Neural cell (in vitro differentiated cells): ENCODE measurements around the gene GPR62. TPM values are rescaled to one million over a fixed set of nuclear protein-coding genes. Genes with fewer than 3 reads are reported as not detected.

Experiments used
- H2AFZ ChIP-seq: fragments of 200-600, 300-800 bp; sonication (generic), shearing (Covaris generic); 2 replicates; pipeline ENCODE4 v1.6.0; 2014; ENCODE audit warnings: low read depth, mild to moderate bottlenecking, antibody characterized with exemption, low read length, moderate library complexity
- H3F3A ChIP-seq: fragments of 200-600 bp; shearing (Covaris generic); 2 replicates; pipeline ENCODE4 v1.6.1; 2016; ENCODE audit warnings: mild to moderate bottlenecking, moderate library complexity, mixed read lengths, antibody characterized with exemption, low read length; ENCODE audit not compliant: insufficient read depth, poor library complexity, severe bottlenecking
- H3K27ac ChIP-seq: fragments of 200-600, 300-800 bp; sonication (generic), shearing (Covaris generic); 2 replicates; pipeline ENCODE4 v1.5.1; 2014; ENCODE audit warnings: mild to moderate bottlenecking, low read length, moderate library complexity
- H3K27me3 ChIP-seq: fragments of 300-800, 200-600 bp; sonication (generic), shearing (Covaris generic); 2 replicates; pipeline ENCODE4 v1.6.0; 2014; ENCODE audit warnings: mild to moderate bottlenecking, low read depth, low read length, moderate library complexity; ENCODE audit not compliant: insufficient read depth
- H3K36me3 ChIP-seq: fragments of 300-800, 200-600 bp; sonication (generic), shearing (Covaris generic); 2 replicates; pipeline ENCODE4 v1.5.1; 2014; ENCODE audit warnings: mild to moderate bottlenecking, antibody characterized with exemption, low read length, moderate library complexity; ENCODE audit not compliant: insufficient read depth
- H3K4me2 ChIP-seq: fragments of 300-800, 200-600 bp; sonication (generic), shearing (Covaris generic); 2 replicates; pipeline ENCODE4 v1.6.0; 2014; ENCODE audit warnings: mild to moderate bottlenecking, low read length
- H3K4me3 ChIP-seq: fragments of 300-800, 200-600 bp; sonication (generic), shearing (Covaris generic); 2 replicates; pipeline ENCODE4 v1.5.1; 2014; ENCODE audit warnings: mild to moderate bottlenecking, low read length, moderate library complexity
- H3K79me2 ChIP-seq: fragments of 200-600 bp; shearing (Covaris generic); replicated peaks from 2 replicates; pipeline ENCODE4 v1.6.0; 2014; ENCODE audit warnings: mild to moderate bottlenecking, low read length, moderate library complexity; ENCODE audit not compliant: insufficient read depth
- H3K9ac ChIP-seq: fragments of 300-800, 200-600 bp; sonication (generic), shearing (Covaris generic); 2 replicates; pipeline ENCODE4 v1.6.1; 2016; ENCODE audit warnings: mild to moderate bottlenecking, low read length, mixed read lengths
- H3K9me2 ChIP-seq: fragments of 200-600 bp; shearing (Covaris generic); 2 replicates; pipeline ENCODE4 v1.6.1; 2016; ENCODE audit warnings: mild to moderate bottlenecking, low read length, mixed read lengths; ENCODE audit not compliant: insufficient read depth
- H3K9me3 ChIP-seq: fragments of 200-600, 300-800 bp; sonication (generic), shearing (Covaris generic); 2 replicates; pipeline ENCODE4 v1.6.1; 2016; ENCODE audit warnings: mild to moderate bottlenecking, mixed run types, low read length, moderate library complexity, mixed read lengths
- H4K20me1 ChIP-seq: fragments of 200-600 bp; shearing (Covaris generic); 2 replicates; pipeline ENCODE4 v1.6.1; 2016; ENCODE audit warnings: mild to moderate bottlenecking, mixed run types; ENCODE audit not compliant: insufficient read depth
- CTCF ChIP-seq: fragments of 450-650 bp; IDR thresholded peaks from 2 replicates; pipeline ENCODE4 v1.5.1; 2014; ENCODE audit warnings: antibody characterized with exemption, mild to moderate bottlenecking, moderate library complexity; ENCODE audit not compliant: poor library complexity, severe bottlenecking
- EP300 ChIP-seq: fragments of 450-650 bp; conservative IDR thresholded peaks from 2 replicates; pipeline ENCODE4 v1.6.1; 2014; ENCODE audit warnings: antibody characterized with exemption, mild to moderate bottlenecking, moderate library complexity; ENCODE audit not compliant: poor library complexity, severe bottlenecking
- EZH2 ChIP-seq: fragments of 200-600, 300-800 bp; shearing (Covaris generic), sonication (generic); IDR thresholded peaks from 2 replicates; pipeline ENCODE4 v1.6.1; 2014; ENCODE audit warnings: antibody characterized with exemption, low read length, borderline replicate concordance, mild to moderate bottlenecking; ENCODE audit not compliant: insufficient read depth, poor library complexity, severe bottlenecking
- MXI1 ChIP-seq: fragments of 450-650 bp; conservative IDR thresholded peaks from 2 replicates; pipeline ENCODE4 v1.6.1; 2014; ENCODE audit warnings: antibody characterized with exemption, mild to moderate bottlenecking; ENCODE audit not compliant: poor library complexity, severe bottlenecking
- POLR2AphosphoS5 ChIP-seq: IDR thresholded peaks from 2 replicates; pipeline ENCODE4 v1.6.1; 2012
- RAD21 ChIP-seq: fragments of 450-650 bp; conservative IDR thresholded peaks from 2 replicates; pipeline ENCODE4 v1.6.1; 2014; ENCODE audit warnings: antibody characterized with exemption, mild to moderate bottlenecking, moderate library complexity
- REST ChIP-seq: IDR thresholded peaks from 2 replicates; pipeline ENCODE4 v1.6.1; 2012; ENCODE audit warnings: borderline replicate concordance
- SMC3 ChIP-seq: fragments of 450-650 bp; conservative IDR thresholded peaks from 2 replicates; pipeline ENCODE4 v1.6.1; 2014; ENCODE audit warnings: antibody characterized with exemption, mild to moderate bottlenecking, moderate library complexity; ENCODE audit not compliant: poor library complexity
- TAF1 ChIP-seq: IDR thresholded peaks from 2 replicates; pipeline ENCODE4 v1.6.1; 2012; ENCODE audit warnings: low read depth
- polyA plus RNA-seq: library from polyadenylated mRNA; depleted of rRNA; stranded (reverse); fragments of >200 nt; gene quantifications from 2 replicates; pipeline ENCODE4 v1.2.3, GENCODE V29; 2014

GPR62 gene
- polyA plus RNA-seq, 1 donor from 2014 or later, result not detected

- Histone ChIP-seq H2AFZ (no peak overlapping the region), H3K9ac (no peak overlapping the region), H3K27ac (no peak overlapping the region), H3K4me3 (no peak overlapping the region), H3K9me2 (no peaks in the 10 kb centered on the region), H3K36me3 (no peaks in the 10 kb centered on the region), H3F3A (no peaks in the 10 kb centered on the region), H4K20me1 (no peaks in the 10 kb centered on the region), H3K79me2 (no peaks in the 10 kb centered on the region), H3K9me3 (no peaks in the 10 kb centered on the region), H3K4me2 (no peak overlapping the region), H3K27me3 (no peaks in the 10 kb centered on the region)
- no peak for TF ChIP-seq EZH2
- no peak for TF ChIP-seq CTCF
- no peak for TF ChIP-seq EP300
- no peak for TF ChIP-seq REST
- TF ChIP-seq MXI1, result no peak
These were observed 11.5 kb upstream of the GPR62 start for GRCh38 chr3:51943451-51944391.

- Histone ChIP-seq H2AFZ (no peak overlapping the region), H4K20me1 (no peaks in the 10 kb centered on the region), H3K4me3 (no peak overlapping the region), H3F3A (no peaks in the 10 kb centered on the region), H3K79me2 (no peaks in the 10 kb centered on the region), H3K27me3 (no peaks in the 10 kb centered on the region), H3K4me2 (no peak overlapping the region), H3K9me3 (no peaks in the 10 kb centered on the region), H3K9me2 (no peaks in the 10 kb centered on the region), H3K36me3 (no peaks in the 10 kb centered on the region), H3K9ac (no peak overlapping the region), H3K27ac (no peak overlapping the region)
- TF ChIP-seq EP300 (no peak), EZH2 (no peak), POLR2AphosphoS5 (no peak), SMC3 (no peak), CTCF (no peak), RAD21 (no peak), MXI1 (no peak), REST (no peak), TAF1 (no peak)
These were observed 10.6 kb upstream of the GPR62 start for GRCh38 chr3:51944451-51945021.
